Ovary (tissue), 3 donors: ENCODE data around the gene HNRNPF.

ENCODE experiments used
- POLR2A ChIP-seq: fragments of 450-650 bp; IDR thresholded peaks from one replicate; pipeline ENCODE4 v1.6.1; 2017; ENCODE audit warnings: antibody characterized with exemption, mild to moderate bottlenecking, moderate library complexity
- TF ChIP-seq, protein P1 (sequence below), 3 donors: fragments of 450-650 bp in 2 of 3; fragments of 200-600 bp in 1 of 3; IDR thresholded peaks; one replicate each; pipeline versions ENCODE4 v1.5.1 to v1.8.0; 2016 to 2022; ENCODE audit warnings: antibody characterized with exemption in 3 of 3, mild to moderate bottlenecking in 1 of 3
- donor health status: DM: no; HTN: no; CAD: no.

DNA sequence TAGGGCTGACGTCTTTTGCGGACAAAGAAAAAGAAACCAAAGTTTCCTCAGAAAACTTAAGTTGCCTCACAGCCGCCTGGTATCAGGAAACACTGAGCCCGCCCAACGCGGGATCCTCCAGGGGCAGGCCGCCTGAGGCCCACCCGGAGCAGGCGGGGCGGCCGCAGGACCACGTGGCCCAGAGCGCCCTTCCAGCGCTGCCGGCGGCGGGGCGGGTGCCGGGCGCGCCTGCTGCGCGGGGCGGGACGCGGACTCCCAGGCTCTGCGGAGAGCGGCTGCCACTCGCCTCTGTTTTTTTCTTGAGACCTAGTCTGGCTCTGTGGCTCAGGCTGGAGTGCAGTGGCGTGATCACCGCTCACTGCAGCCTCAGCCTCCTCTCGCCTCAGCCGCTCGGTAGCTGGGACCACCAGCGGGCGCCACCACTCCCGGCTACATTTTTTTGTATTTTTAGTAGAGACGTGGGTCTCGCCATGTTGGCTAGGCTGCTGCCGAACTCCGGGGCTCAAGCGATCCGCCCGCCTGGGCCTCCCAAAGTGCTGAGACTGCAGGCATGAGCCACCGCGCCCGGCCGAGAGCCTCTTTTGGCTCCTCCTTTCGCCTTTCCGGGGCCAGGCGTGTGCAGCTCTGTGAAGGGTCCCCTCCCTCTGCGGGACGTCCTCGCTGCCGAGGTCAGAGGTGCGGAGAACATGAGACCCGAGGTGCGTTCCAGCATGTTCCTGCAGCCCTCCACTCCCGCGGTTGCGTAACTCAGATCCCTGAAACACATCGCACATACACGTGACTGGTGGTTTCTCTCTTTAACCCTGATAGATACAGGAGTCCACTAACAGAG is 11.6 kb upstream of the HNRNPF start:
- TF ChIP-seq POLR2A: peak; percentile 66
- TF ChIP-seq, protein P1, sequence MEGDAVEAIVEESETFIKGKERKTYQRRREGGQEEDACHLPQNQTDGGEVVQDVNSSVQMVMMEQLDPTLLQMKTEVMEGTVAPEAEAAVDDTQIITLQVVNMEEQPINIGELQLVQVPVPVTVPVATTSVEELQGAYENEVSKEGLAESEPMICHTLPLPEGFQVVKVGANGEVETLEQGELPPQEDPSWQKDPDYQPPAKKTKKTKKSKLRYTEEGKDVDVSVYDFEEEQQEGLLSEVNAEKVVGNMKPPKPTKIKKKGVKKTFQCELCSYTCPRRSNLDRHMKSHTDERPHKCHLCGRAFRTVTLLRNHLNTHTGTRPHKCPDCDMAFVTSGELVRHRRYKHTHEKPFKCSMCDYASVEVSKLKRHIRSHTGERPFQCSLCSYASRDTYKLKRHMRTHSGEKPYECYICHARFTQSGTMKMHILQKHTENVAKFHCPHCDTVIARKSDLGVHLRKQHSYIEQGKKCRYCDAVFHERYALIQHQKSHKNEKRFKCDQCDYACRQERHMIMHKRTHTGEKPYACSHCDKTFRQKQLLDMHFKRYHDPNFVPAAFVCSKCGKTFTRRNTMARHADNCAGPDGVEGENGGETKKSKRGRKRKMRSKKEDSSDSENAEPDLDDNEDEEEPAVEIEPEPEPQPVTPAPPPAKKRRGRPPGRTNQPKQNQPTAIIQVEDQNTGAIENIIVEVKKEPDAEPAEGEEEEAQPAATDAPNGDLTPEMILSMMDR (IDR thresholded peaks at IDR 0.05): no peak
